Testis (tissue), 2 donors: ENCODE results near the gene COL15A1.

Source experiments
- CTCF ChIP-seq, 3 experiments: fragments of 450-650 bp in 2 of 3; fragments of 200-600 bp in 1 of 3; sonication (generic) in 1 of 3; IDR thresholded peaks; one replicate each; pipeline ENCODE4 v1.5.1; 2016 to 2019; ENCODE audit warnings: antibody characterized with exemption in 3 of 3, mild to moderate bottlenecking in 2 of 3, moderate library complexity in 1 of 3
- POLR2A ChIP-seq: fragments of 450-650 bp; IDR thresholded peaks from one replicate; pipeline ENCODE4 v1.6.1; 2017; ENCODE audit warnings: antibody characterized with exemption, mild to moderate bottlenecking, moderate library complexity

- TF ChIP-seq CTCF (IDR thresholded peaks at IDR 0.05) (no peak), POLR2A (no peak)
These were observed 130.5 kb downstream of the COL15A1 start for GRCh38 chr9:99073985-99074901.
